ENCODE results near the gene KIF26B. TPM values are rescaled to one million over a fixed set of nuclear protein-coding genes. Genes with fewer than 3 reads are reported as not detected.

KIF26B gene
- polyA plus RNA-seq, 1 donor from 2014 or later, result 6.3 TPM

- H3K79me2 ChIP-seq (replicated peaks; ENCODE audit: insufficient read depth, low read length), result no peaks in the 10 kb centered on the region
- H3K9ac ChIP-seq (ENCODE audit: low read length), result no peak overlapping the region
- no peaks in the 10 kb centered on the region for H4K20me1 ChIP-seq (ENCODE audit: insufficient read depth)
- H3F3A ChIP-seq (ENCODE audit: insufficient read depth, low read length, poor library complexity, severe bottlenecking), result peaks cover 3% of the 10 kb centered on the region
- TF ChIP-seq EP300 (conservative IDR thresholded peaks at IDR 0.05; ENCODE audit: poor library complexity, severe bottlenecking) (peak; percentile 17), SMC3 (conservative IDR thresholded peaks at IDR 0.05; ENCODE audit: poor library complexity) (peak; percentile 16), REST (IDR thresholded peaks at IDR 0.05; ENCODE audit: borderline replicate concordance) (no peak), CTCF (IDR thresholded peaks at IDR 0.05; ENCODE audit: poor library complexity, severe bottlenecking) (no peak), RAD21 (conservative IDR thresholded peaks at IDR 0.05) (peak; percentile 27), POLR2AphosphoS5 (IDR thresholded peaks at IDR 0.05) (no peak)
- no peaks in the 10 kb centered on the region for H3K9me2 ChIP-seq (ENCODE audit: insufficient read depth, low read length)
- H3K27ac ChIP-seq (ENCODE audit: low read length), result peak overlapping the region; percentile 46
- H3K36me3 ChIP-seq (ENCODE audit: insufficient read depth, low read length), result no peaks in the 10 kb centered on the region
- no peaks in the 10 kb centered on the region for H3K27me3 ChIP-seq (ENCODE audit: insufficient read depth, low read depth, low read length)
- no peak overlapping the region for H3K4me2 ChIP-seq (ENCODE audit: low read length)
- no peak overlapping the region for H2AFZ ChIP-seq (ENCODE audit: low read depth, low read length)
- peak overlapping the region; percentile 33 for H3K4me3 ChIP-seq (ENCODE audit: low read length)
- H3K9me3 ChIP-seq (ENCODE audit: low read length), result no peaks in the 10 kb centered on the region
Measured at GRCh38 chr1:245585252-245585959, 430.6 kb downstream of the KIF26B start.

- Histone ChIP-seq H4K20me1 (ENCODE audit: insufficient read depth) (no peaks in the 10 kb centered on the region), H3K9me2 (ENCODE audit: insufficient read depth, low read length) (no peaks in the 10 kb centered on the region), H3K27ac (ENCODE audit: low read length) (no peak overlapping the region), H3K36me3 (ENCODE audit: insufficient read depth, low read length) (no peaks in the 10 kb centered on the region), H3F3A (ENCODE audit: insufficient read depth, low read length, poor library complexity, severe bottlenecking) (peaks cover 3% of the 10 kb centered on the region), H3K79me2 (replicated peaks; ENCODE audit: insufficient read depth, low read length) (no peaks in the 10 kb centered on the region), H2AFZ (ENCODE audit: low read depth, low read length) (no peak overlapping the region), H3K9me3 (ENCODE audit: low read length) (no peaks in the 10 kb centered on the region), H3K27me3 (ENCODE audit: insufficient read depth, low read depth, low read length) (no peaks in the 10 kb centered on the region), H3K4me2 (ENCODE audit: low read length) (no peak overlapping the region), H3K4me3 (ENCODE audit: low read length) (no peak overlapping the region), H3K9ac (ENCODE audit: low read length) (no peak overlapping the region)
- TF ChIP-seq TAF1 (IDR thresholded peaks at IDR 0.05; ENCODE audit: low read depth) (no peak), EP300 (conservative IDR thresholded peaks at IDR 0.05; ENCODE audit: poor library complexity, severe bottlenecking) (no peak), CTCF (IDR thresholded peaks at IDR 0.05; ENCODE audit: poor library complexity, severe bottlenecking) (no peak), EZH2 (IDR thresholded peaks at IDR 0.05; ENCODE audit: borderline replicate concordance, insufficient read depth, low read length, poor library complexity, severe bottlenecking) (no peak), MXI1 (conservative IDR thresholded peaks at IDR 0.05; ENCODE audit: poor library complexity, severe bottlenecking) (no peak), REST (IDR thresholded peaks at IDR 0.05; ENCODE audit: borderline replicate concordance) (no peak), SMC3 (conservative IDR thresholded peaks at IDR 0.05; ENCODE audit: poor library complexity) (no peak), POLR2AphosphoS5 (IDR thresholded peaks at IDR 0.05) (no peak), RAD21 (conservative IDR thresholded peaks at IDR 0.05) (no peak)
Measured at GRCh38 chr1:245587435-245588115, 432.8 kb downstream of the KIF26B start.

Measured in neural cell (in vitro differentiated cells).